HuH-7 (cell line): Measurements from ENCODE around the gene PCGF3.
"Not testable (repeated sequence)": the region's sequence is repeated elsewhere in the genome, so short reads cannot be mapped to it uniquely, and the experiment has no call there.

Experiments used
- DNase-seq: peaks from one replicate; pipeline ENCODE4 v3.0.0; 2011; ENCODE audit warnings: low spot score

PCGF3 gene

GRCh38 chr4:668219-668618, 37.4 kb upstream of the PCGF3 start:
- not testable (repeated sequence) for DNase-seq

GRCh38 chr4:669806-670559, 35.6 kb upstream of the PCGF3 start:
- not testable (repeated sequence) for DNase-seq

GRCh38 chr4:671769-672168, 33.9 kb upstream of the PCGF3 start:
- DNase-seq = no peak

- DNase-seq = no peak
Observed at GRCh38 chr4:673349-674091, 32.1 kb upstream of the PCGF3 start.

GRCh38 chr4:674172-675035, 31.2 kb upstream of the PCGF3 start, which contains the start of the genes ATP5ME and MYL5:
Gene ATP5ME, minus strand, starts transcription at chr4:674276. Its CDS starts 29 bp downstream, at chr4:674247.
Gene MYL5, plus strand, starts transcription at chr4:674542. Its CDS starts 3,485 bp downstream, at chr4:678027.
- peak; percentile 100 for DNase-seq

GRCh38 chr4:675036-675882, 30.4 kb upstream of the PCGF3 start:
- DNase-seq = peak; percentile 48

GRCh38 chr4:675980-676870, 29.4 kb upstream of the PCGF3 start:
- DNase-seq = no peak

- no peak for DNase-seq
Observed at GRCh38 chr4:676871-677235, 28.8 kb upstream of the PCGF3 start.

GRCh38 chr4:677431-678293, 28.0 kb upstream of the PCGF3 start:
- DNase-seq = no peak

- no peak for DNase-seq
Observed at GRCh38 chr4:678331-679103, 27.1 kb upstream of the PCGF3 start.

GRCh38 chr4:679104-679481, 26.5 kb upstream of the PCGF3 start:
- no peak for DNase-seq

- DNase-seq = no peak
Observed at GRCh38 chr4:679629-680028, 26.0 kb upstream of the PCGF3 start.

- no peak for DNase-seq
Observed at GRCh38 chr4:680091-680490, 25.5 kb upstream of the PCGF3 start.

- no peak for DNase-seq
Observed at GRCh38 chr4:680551-680927, 25.1 kb upstream of the PCGF3 start.

GRCh38 chr4:680928-681645, 24.5 kb upstream of the PCGF3 start:
- peak; percentile 59 for DNase-seq

- peak; percentile 90 for DNase-seq
Observed at GRCh38 chr4:681736-682451, 23.7 kb upstream of the PCGF3 start.

- no peak for DNase-seq
Observed at GRCh38 chr4:682490-683172, 23.0 kb upstream of the PCGF3 start.
